HepG2 (cell line): ENCODE data around the gene PSMC3IP. TPM values are rescaled to one million over a fixed set of nuclear protein-coding genes. Genes with fewer than 3 reads are reported as not detected.

Experiments used
- CBX5 ChIP-seq: sonication (generic); formaldehyde crosslinking; IDR thresholded peaks from 2 replicates; pipeline ENCODE4 v1.4.0; 2020; ENCODE audit warnings: missing genetic modification reagents, borderline replicate concordance
- DNMT1 ChIP-seq: sonication (generic); formaldehyde crosslinking; IDR thresholded peaks from 2 replicates; pipeline ENCODE4 v1.5.1; 2020; ENCODE audit warnings: mild to moderate bottlenecking, missing genetic modification reagents
- GATA4 ChIP-seq: sonication (generic); IDR thresholded peaks from 2 replicates; pipeline ENCODE4 v1.6.1; 2016; ENCODE audit warnings: antibody characterized with exemption, low read depth, borderline replicate concordance
- HES4 ChIP-seq: sonication (generic); formaldehyde crosslinking; IDR thresholded peaks from 2 replicates; pipeline ENCODE4 v1.9.0; 2021; ENCODE audit warnings: mild to moderate bottlenecking, missing genetic modification reagents, borderline replicate concordance
- HNRNPLL ChIP-seq: fragments of 200-400 bp; formaldehyde crosslinking; IDR thresholded peaks from 2 replicates; pipeline ENCODE4 v1.6.1; 2017; ENCODE audit warnings: mild to moderate bottlenecking, low read depth, low read length; ENCODE audit not compliant: poor library complexity, severe bottlenecking
- HOXA7 ChIP-seq: sonication (generic); formaldehyde crosslinking; IDR thresholded peaks from 2 replicates; pipeline ENCODE4 v1.8.1; 2022; ENCODE audit warnings: mild to moderate bottlenecking, missing genetic modification reagents, moderate library complexity
- IKZF4 ChIP-seq: sonication (generic); formaldehyde crosslinking; IDR thresholded peaks from 2 replicates; pipeline ENCODE4 v1.5.1; 2020; ENCODE audit warnings: borderline replicate concordance, mild to moderate bottlenecking, low read depth, missing genetic modification reagents; ENCODE audit errors: not compliant biosample characterization
- MEF2D ChIP-seq: sonication (generic); formaldehyde crosslinking; IDR thresholded peaks from 2 replicates; pipeline ENCODE4 v1.5.1; 2020; ENCODE audit warnings: mild to moderate bottlenecking, missing genetic modification reagents
- MYNN ChIP-seq: sonication (generic); formaldehyde crosslinking; IDR thresholded peaks from 2 replicates; pipeline ENCODE4 v1.4.0; 2020; ENCODE audit warnings: mild to moderate bottlenecking, low read depth, missing genetic modification reagents
- NBN ChIP-seq: fragments of 450-650 bp; conservative IDR thresholded peaks from 2 replicates; pipeline ENCODE4 v1.6.1; 2017
- PHF5A ChIP-seq: IDR thresholded peaks from one replicate; pipeline ENCODE4 v1.6.1; 2018; ENCODE audit warnings: low read depth, missing genetic modification reagents; ENCODE audit not compliant: unreplicated experiment
- REXO4 ChIP-seq: sonication (generic); formaldehyde crosslinking; IDR thresholded peaks from 2 replicates; pipeline ENCODE4 v1.8.0; 2022; ENCODE audit warnings: missing genetic modification reagents, mild to moderate bottlenecking, borderline replicate concordance
- SKI ChIP-seq: fragments of 450-650 bp; IDR thresholded peaks from one replicate; pipeline ENCODE4 v1.6.1; 2018; ENCODE audit warnings: mild to moderate bottlenecking; ENCODE audit not compliant: partially characterized antibody
- SNAPC5 ChIP-seq: sonication (generic); formaldehyde crosslinking; IDR thresholded peaks from 2 replicates; pipeline ENCODE4 v1.8.1; 2023; ENCODE audit warnings: mild to moderate bottlenecking, missing genetic modification reagents, borderline replicate concordance
- U2AF1 ChIP-seq: fragments of 200-400 bp; formaldehyde crosslinking; optimal IDR thresholded peaks from 2 replicates; pipeline ENCODE3; 2017; ENCODE audit warnings: mild to moderate bottlenecking, low read depth, low read length
- ZNF264 ChIP-seq: sonication (generic); formaldehyde crosslinking; IDR thresholded peaks from 2 replicates; pipeline ENCODE4 v1.4.0; 2020; ENCODE audit warnings: missing genetic modification reagents
- ZNF326 ChIP-seq: sonication (generic); formaldehyde crosslinking; IDR thresholded peaks from 2 replicates; pipeline ENCODE4 v1.4.0; 2020; ENCODE audit warnings: missing genetic modification reagents, borderline replicate concordance
- ZNF367 ChIP-seq: sonication (generic); formaldehyde crosslinking; IDR thresholded peaks from 2 replicates; pipeline ENCODE4 v1.4.0; 2020; ENCODE audit warnings: missing genetic modification reagents, borderline replicate concordance
- ZNF432 ChIP-seq: sonication (generic); formaldehyde crosslinking; IDR thresholded peaks from 2 replicates; pipeline ENCODE4 v1.5.0; 2020; ENCODE audit warnings: missing genetic modification reagents, mild to moderate bottlenecking, borderline replicate concordance
- ZNF510 ChIP-seq: sonication (generic); formaldehyde crosslinking; IDR thresholded peaks from 2 replicates; pipeline ENCODE4 v1.4.0; 2020; ENCODE audit warnings: low read depth, mild to moderate bottlenecking, missing genetic modification reagents
- ZNF704 ChIP-seq: sonication (generic); formaldehyde crosslinking; IDR thresholded peaks from 2 replicates; pipeline ENCODE4 v1.8.1; 2023; ENCODE audit warnings: mild to moderate bottlenecking, inconsistent platforms, moderate library complexity, missing genetic modification reagents, borderline replicate concordance
- ZNF737 ChIP-seq: sonication (generic); formaldehyde crosslinking; IDR thresholded peaks from 2 replicates; pipeline ENCODE4 v1.5.0; 2020; ENCODE audit warnings: missing genetic modification reagents, mild to moderate bottlenecking, borderline replicate concordance
- polyA plus RNA-seq, 8 experiments: library from polyadenylated mRNA; depleted of rRNA in 3 of 8; stranded (reverse) in 7 of 8; unstranded in 1 of 8; fragments of >200 nt; fragmentation: Illumina TruSeq in 4 of 8; extraction: Trizol in 4 of 8; gene quantifications; 2 replicates each; pipeline versions ENCODE4 v1.2.1 to v1.2.3, GENCODE V29; 2011 to 2016; ENCODE audit warnings: low read depth in 4 of 8, missing spikeins in 1 of 8, mixed read lengths in 1 of 8; ENCODE audit not compliant: insufficient read depth in 1 of 8
- total RNA-seq, 5 experiments: library from RNA; depleted of rRNA; stranded (reverse); fragments of >200 nt; fragmentation: Illumina TruSeq; extraction: Trizol; gene quantifications; 2 replicates each; pipeline ENCODE4 v1.2.3, GENCODE V29; 2016; ENCODE audit warnings: low read depth in 1 of 5
- TF ChIP-seq, protein P1 (sequence below): sonication (generic); formaldehyde crosslinking; IDR thresholded peaks from 2 replicates; pipeline ENCODE4 v1.9.0; 2021; ENCODE audit warnings: mild to moderate bottlenecking, missing genetic modification reagents
- TF ChIP-seq, protein P2 (sequence below): sonication (generic); formaldehyde crosslinking; IDR thresholded peaks from 2 replicates; pipeline ENCODE4 v1.4.0; 2020; ENCODE audit warnings: mild to moderate bottlenecking, missing genetic modification reagents

The PSMC3IP gene
- total and polyA plus RNA-seq, 2 of the 13 experiments (the other 11 are each of a cell fraction or from before 2014, with no cell fraction given) = 6.5 to 22.4 TPM

- TF ChIP-seq ZNF367 (CRISPR knock-in tag) (0 out of 2 replicates have a peak, but pooled peaks have one; percentile 85), IKZF4 (CRISPR knock-in tag) (no peak), ZNF510 (CRISPR knock-in tag) (no peak), CBX5 (CRISPR knock-in tag) (peak; percentile 60; the same call in 1 of the 2 replicates), SNAPC5 (CRISPR knock-in tag) (no peak), ZNF264 (CRISPR knock-in tag) (0 out of 2 replicates have a peak, but pooled peaks have one; percentile 46), DNMT1 (CRISPR knock-in tag) (peak; percentile 61; the same call in 1 of the 2 replicates), MEF2D (CRISPR knock-in tag) (no peak), NBN (no peak), SKI (no peak), HNRNPLL (no peak), MYNN (0 out of 2 replicates have a peak, but pooled peaks have one; percentile 44), HOXA7 (CRISPR knock-in tag) (no peak), ZNF326 (no peak), ZNF737 (CRISPR knock-in tag) (no peak), PHF5A (CRISPR knock-in tag) (no peak), ZNF704 (CRISPR knock-in tag) (no peak), ZNF432 (CRISPR knock-in tag) (no peak), REXO4 (CRISPR knock-in tag) (no peak), GATA4 (no peak), HES4 (CRISPR knock-in tag) (no peak), U2AF1 (no peak)
- TF ChIP-seq, protein P1, sequence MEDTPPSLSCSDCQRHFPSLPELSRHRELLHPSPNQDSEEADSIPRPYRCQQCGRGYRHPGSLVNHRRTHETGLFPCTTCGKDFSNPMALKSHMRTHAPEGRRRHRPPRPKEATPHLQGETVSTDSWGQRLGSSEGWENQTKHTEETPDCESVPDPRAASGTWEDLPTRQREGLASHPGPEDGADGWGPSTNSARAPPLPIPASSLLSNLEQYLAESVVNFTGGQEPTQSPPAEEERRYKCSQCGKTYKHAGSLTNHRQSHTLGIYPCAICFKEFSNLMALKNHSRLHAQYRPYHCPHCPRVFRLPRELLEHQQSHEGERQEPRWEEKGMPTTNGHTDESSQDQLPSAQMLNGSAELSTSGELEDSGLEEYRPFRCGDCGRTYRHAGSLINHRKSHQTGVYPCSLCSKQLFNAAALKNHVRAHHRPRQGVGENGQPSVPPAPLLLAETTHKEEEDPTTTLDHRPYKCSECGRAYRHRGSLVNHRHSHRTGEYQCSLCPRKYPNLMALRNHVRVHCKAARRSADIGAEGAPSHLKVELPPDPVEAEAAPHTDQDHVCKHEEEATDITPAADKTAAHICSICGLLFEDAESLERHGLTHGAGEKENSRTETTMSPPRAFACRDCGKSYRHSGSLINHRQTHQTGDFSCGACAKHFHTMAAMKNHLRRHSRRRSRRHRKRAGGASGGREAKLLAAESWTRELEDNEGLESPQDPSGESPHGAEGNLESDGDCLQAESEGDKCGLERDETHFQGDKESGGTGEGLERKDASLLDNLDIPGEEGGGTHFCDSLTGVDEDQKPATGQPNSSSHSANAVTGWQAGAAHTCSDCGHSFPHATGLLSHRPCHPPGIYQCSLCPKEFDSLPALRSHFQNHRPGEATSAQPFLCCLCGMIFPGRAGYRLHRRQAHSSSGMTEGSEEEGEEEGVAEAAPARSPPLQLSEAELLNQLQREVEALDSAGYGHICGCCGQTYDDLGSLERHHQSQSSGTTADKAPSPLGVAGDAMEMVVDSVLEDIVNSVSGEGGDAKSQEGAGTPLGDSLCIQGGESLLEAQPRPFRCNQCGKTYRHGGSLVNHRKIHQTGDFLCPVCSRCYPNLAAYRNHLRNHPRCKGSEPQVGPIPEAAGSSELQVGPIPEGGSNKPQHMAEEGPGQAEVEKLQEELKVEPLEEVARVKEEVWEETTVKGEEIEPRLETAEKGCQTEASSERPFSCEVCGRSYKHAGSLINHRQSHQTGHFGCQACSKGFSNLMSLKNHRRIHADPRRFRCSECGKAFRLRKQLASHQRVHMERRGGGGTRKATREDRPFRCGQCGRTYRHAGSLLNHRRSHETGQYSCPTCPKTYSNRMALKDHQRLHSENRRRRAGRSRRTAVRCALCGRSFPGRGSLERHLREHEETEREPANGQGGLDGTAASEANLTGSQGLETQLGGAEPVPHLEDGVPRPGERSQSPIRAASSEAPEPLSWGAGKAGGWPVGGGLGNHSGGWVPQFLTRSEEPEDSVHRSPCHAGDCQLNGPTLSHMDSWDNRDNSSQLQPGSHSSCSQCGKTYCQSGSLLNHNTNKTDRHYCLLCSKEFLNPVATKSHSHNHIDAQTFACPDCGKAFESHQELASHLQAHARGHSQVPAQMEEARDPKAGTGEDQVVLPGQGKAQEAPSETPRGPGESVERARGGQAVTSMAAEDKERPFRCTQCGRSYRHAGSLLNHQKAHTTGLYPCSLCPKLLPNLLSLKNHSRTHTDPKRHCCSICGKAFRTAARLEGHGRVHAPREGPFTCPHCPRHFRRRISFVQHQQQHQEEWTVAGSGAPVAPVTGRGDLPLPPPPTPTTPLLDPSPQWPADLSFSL (CRISPR knock-in tag) = no peak
- TF ChIP-seq, protein P2, sequence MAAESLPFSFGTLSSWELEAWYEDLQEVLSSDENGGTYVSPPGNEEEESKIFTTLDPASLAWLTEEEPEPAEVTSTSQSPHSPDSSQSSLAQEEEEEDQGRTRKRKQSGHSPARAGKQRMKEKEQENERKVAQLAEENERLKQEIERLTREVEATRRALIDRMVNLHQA (CRISPR knock-in tag) = no peak
These were observed 41.5 kb downstream of the PSMC3IP start, which contains the start of gene NAGLU (continued) for GRCh38 chr17:42536048-42536371.
